Measurements from ENCODE around the gene PTPRE. TPM values are rescaled to one million over a fixed set of nuclear protein-coding genes. Genes with fewer than 3 reads are reported as not detected.

The PTPRE gene
- polyA plus RNA-seq, 1 donor from 2014 or later = 4.1 TPM

GRCh38 chr10:127993056-127993690 is 86.3 kb downstream of the PTPRE start:
- H3K9me3 ChIP-seq (ENCODE audit: low read length) = no peaks in the 10 kb centered on the region
- H3K4me2 ChIP-seq (ENCODE audit: low read length) = no peak overlapping the region
- H3K27ac ChIP-seq (ENCODE audit: low read length) = no peak overlapping the region
- H3K36me3 ChIP-seq (ENCODE audit: insufficient read depth, low read length) = no peaks in the 10 kb centered on the region
- no peaks in the 10 kb centered on the region for H4K20me1 ChIP-seq (ENCODE audit: insufficient read depth)
- TF ChIP-seq RAD21 (conservative IDR thresholded peaks at IDR 0.05) (no peak), TAF1 (IDR thresholded peaks at IDR 0.05; ENCODE audit: low read depth) (no peak), POLR2AphosphoS5 (IDR thresholded peaks at IDR 0.05) (no peak), EZH2 (IDR thresholded peaks at IDR 0.05; ENCODE audit: borderline replicate concordance, insufficient read depth, low read length, poor library complexity, severe bottlenecking) (no peak), EP300 (conservative IDR thresholded peaks at IDR 0.05; ENCODE audit: poor library complexity, severe bottlenecking) (no peak), MXI1 (conservative IDR thresholded peaks at IDR 0.05; ENCODE audit: poor library complexity, severe bottlenecking) (no peak), REST (IDR thresholded peaks at IDR 0.05; ENCODE audit: borderline replicate concordance) (no peak), CTCF (IDR thresholded peaks at IDR 0.05; ENCODE audit: poor library complexity, severe bottlenecking) (no peak), SMC3 (conservative IDR thresholded peaks at IDR 0.05; ENCODE audit: poor library complexity) (no peak)
- H2AFZ ChIP-seq (ENCODE audit: low read depth, low read length) = no peak overlapping the region
- peaks cover 1% of the 10 kb centered on the region for H3F3A ChIP-seq (ENCODE audit: insufficient read depth, low read length, poor library complexity, severe bottlenecking)
- H3K4me3 ChIP-seq (ENCODE audit: low read length) = no peak overlapping the region
- no peaks in the 10 kb centered on the region for H3K27me3 ChIP-seq (ENCODE audit: insufficient read depth, low read depth, low read length)
- no peaks in the 10 kb centered on the region for H3K79me2 ChIP-seq (replicated peaks; ENCODE audit: insufficient read depth, low read length)
- no peak overlapping the region for H3K9ac ChIP-seq (ENCODE audit: low read length)
- no peaks in the 10 kb centered on the region for H3K9me2 ChIP-seq (ENCODE audit: insufficient read depth, low read length)

- Histone ChIP-seq H4K20me1 (ENCODE audit: insufficient read depth) (no peaks in the 10 kb centered on the region), H3K4me3 (ENCODE audit: low read length) (peak overlapping the region; percentile 19), H2AFZ (ENCODE audit: low read depth, low read length) (no peak overlapping the region), H3K9me3 (ENCODE audit: low read length) (no peaks in the 10 kb centered on the region), H3K4me2 (ENCODE audit: low read length) (no peak overlapping the region), H3K36me3 (ENCODE audit: insufficient read depth, low read length) (no peaks in the 10 kb centered on the region), H3F3A (ENCODE audit: insufficient read depth, low read length, poor library complexity, severe bottlenecking) (peaks cover 9% of the 10 kb centered on the region), H3K27me3 (ENCODE audit: insufficient read depth, low read depth, low read length) (no peaks in the 10 kb centered on the region), H3K9me2 (ENCODE audit: insufficient read depth, low read length) (no peaks in the 10 kb centered on the region), H3K9ac (ENCODE audit: low read length) (no peak overlapping the region), H3K27ac (ENCODE audit: low read length) (no peak overlapping the region), H3K79me2 (replicated peaks; ENCODE audit: insufficient read depth, low read length) (no peaks in the 10 kb centered on the region)
- no peak for TF ChIP-seq TAF1 (IDR thresholded peaks at IDR 0.05; ENCODE audit: low read depth)
- no peak for TF ChIP-seq POLR2AphosphoS5 (IDR thresholded peaks at IDR 0.05)
- TF ChIP-seq SMC3 (conservative IDR thresholded peaks at IDR 0.05; ENCODE audit: poor library complexity) = no peak
- TF ChIP-seq EP300 (conservative IDR thresholded peaks at IDR 0.05; ENCODE audit: poor library complexity, severe bottlenecking) = peak; percentile 25
- no peak for TF ChIP-seq CTCF (IDR thresholded peaks at IDR 0.05; ENCODE audit: poor library complexity, severe bottlenecking)
Observed at GRCh38 chr10:127995939-127996338, 89.0 kb downstream of the PTPRE start.

Data from neural cell (in vitro differentiated cells).